NK-92 treated with Interleukin-12 subunit alpha and Interleukin-12 subunit beta, amount 100 ng/mL, for 24 hours (cell line): Measurements from ENCODE around the gene CD2.

ENCODE experiments used
- DNase-seq: peaks from one replicate; lab custom pipeline; 2025; lab: John Stamatoyannopoulos, UW

Gene CD2

GRCh38 chr1:116754198-116754977 lies at the start of gene CD2:
CD2 (plus strand) TSS chr1:116754430; CDS start chr1:116754493, 63 bp downstream.
- peak; percentile 29 for DNase-seq

- no peak for DNase-seq
Measured at GRCh38 chr1:116706123-116706522, 48.1 kb upstream of the CD2 start.

GRCh38 chr1:116706841-116707240 lies 47.4 kb upstream of the CD2 start:
- no peak for DNase-seq

- no peak for DNase-seq
Measured at GRCh38 chr1:116708255-116708900, 45.9 kb upstream of the CD2 start.

GRCh38 chr1:116709666-116710167 lies 44.5 kb upstream of the CD2 start:
- DNase-seq = no peak

GRCh38 chr1:116710420-116711262 lies 43.6 kb upstream of the CD2 start:
- DNase-seq = no peak

- no peak for DNase-seq
Measured at GRCh38 chr1:116711263-116711840, 42.9 kb upstream of the CD2 start.

- no peak for DNase-seq
Measured at GRCh38 chr1:116712510-116712909, 41.7 kb upstream of the CD2 start.

- DNase-seq = no peak
Measured at GRCh38 chr1:116713474-116713873, 40.8 kb upstream of the CD2 start.

GRCh38 chr1:116716391-116716790 lies 37.8 kb upstream of the CD2 start:
- DNase-seq = no peak

GRCh38 chr1:116717318-116717717 lies 36.9 kb upstream of the CD2 start:
- DNase-seq = no peak

- DNase-seq = no peak
Measured at GRCh38 chr1:116720364-116721038, 33.7 kb upstream of the CD2 start.

- DNase-seq = no peak
Measured at GRCh38 chr1:116721039-116721405, 33.2 kb upstream of the CD2 start.

- DNase-seq = no peak
Measured at GRCh38 chr1:116721451-116722007, 32.7 kb upstream of the CD2 start.

GRCh38 chr1:116722016-116722838 lies 32.0 kb upstream of the CD2 start:
- no peak for DNase-seq

- peak; percentile 41 for DNase-seq
Measured at GRCh38 chr1:116724765-116725375, 29.4 kb upstream of the CD2 start.

- DNase-seq = no peak
Measured at GRCh38 chr1:116725798-116726197, 28.4 kb upstream of the CD2 start.

- DNase-seq = no peak
Measured at GRCh38 chr1:116726872-116727820, 27.1 kb upstream of the CD2 start.

- DNase-seq = no peak
Measured at GRCh38 chr1:116731439-116731838, 22.8 kb upstream of the CD2 start.
